Medulla oblongata (tissue), 1 donor: ENCODE measurements around the gene MAN1B1.
A peak's percentile ranks its signal among the peaks of the same experiment; 100 is the strongest.
"Not testable (repeated sequence)": the region's sequence is repeated elsewhere in the genome, so short reads cannot be mapped to it uniquely, and the experiment has no call there.

Experiments used
- DNase-seq: peaks from one replicate; pipeline ENCODE4 v3.0.0-alpha.2; 2015; ENCODE audit errors: extremely low spot score

Gene MAN1B1

DNA sequence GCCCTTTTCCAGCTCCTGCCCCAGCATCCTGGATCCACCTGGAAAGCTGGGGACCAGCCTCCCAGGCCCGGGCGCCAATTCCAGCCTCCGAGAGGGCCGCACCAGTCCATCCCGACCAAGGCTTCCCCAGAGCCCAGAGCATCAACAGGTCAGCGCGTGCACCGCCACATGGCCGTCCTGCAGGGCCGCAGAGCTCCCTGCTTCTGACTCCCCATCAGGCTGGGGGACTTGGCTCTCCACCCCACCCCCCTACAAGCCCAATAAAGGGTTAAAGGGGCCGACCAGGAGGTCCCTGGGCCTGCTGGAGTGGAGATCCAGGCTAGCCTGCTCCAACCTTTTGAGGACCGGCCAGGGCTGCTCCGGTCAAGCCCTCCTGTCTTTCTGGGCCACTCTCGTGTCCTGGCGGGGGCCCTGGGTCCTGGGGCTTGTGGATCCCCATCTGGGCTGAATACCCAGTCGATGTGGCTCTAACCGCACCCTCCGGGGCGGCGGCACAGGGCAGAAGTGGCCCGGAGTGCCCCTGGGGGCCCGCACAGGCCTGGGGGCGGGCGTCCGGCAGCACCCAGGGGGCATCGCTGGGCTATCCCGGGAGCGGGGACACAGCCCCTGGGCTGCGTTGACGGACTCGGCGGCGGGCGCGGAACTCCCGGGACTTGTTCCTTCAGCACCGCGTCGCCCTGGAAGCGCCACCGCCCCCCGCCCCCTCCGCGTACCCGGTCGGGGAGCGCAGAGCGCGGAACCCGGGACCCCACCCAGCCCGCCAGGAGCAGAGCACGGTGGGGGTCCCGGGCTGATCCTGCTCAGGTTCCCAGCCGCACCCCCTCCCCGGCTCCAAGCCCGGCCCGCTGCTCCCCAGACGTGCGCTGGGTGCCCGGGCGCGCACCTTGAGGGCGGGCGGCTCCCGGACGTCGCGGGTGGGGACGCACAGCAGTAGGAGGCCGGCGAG, 33.5 kb upstream of the MAN1B1 start:
- no peak for DNase-seq

GRCh38 chr9:137053944-137054931, 32.5 kb upstream of the MAN1B1 start, which contains the start of gene ENTPD2:
Gene ENTPD2, minus strand, starts transcription at chr9:137054061. Its CDS starts 64 bp downstream, at chr9:137053997.
- DNase-seq: no peak

DNA sequence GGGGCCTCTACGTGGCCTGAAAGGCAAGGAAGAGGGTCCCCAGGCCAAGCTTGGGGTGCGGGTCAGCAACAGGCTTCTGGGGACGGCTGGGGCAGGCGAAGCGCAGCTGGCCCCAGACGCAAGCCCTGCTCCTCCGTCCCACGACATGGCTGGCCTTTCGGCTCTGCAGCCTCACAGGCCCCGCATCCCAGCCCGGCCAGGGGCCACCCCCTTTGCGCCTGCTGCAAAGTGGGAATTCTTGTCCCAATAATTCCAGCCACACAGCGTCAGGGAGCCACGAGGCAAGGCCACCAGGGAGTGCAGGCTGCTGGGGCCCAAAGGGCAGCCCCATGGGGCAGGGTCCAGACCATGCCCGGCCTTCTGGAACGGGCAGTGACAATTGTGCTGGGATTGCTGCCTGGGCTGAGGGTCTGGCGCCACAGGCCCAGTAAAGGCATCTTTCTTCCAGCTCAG, 31.8 kb upstream of the MAN1B1 start:
- DNase-seq: peak; percentile 72

DNA sequence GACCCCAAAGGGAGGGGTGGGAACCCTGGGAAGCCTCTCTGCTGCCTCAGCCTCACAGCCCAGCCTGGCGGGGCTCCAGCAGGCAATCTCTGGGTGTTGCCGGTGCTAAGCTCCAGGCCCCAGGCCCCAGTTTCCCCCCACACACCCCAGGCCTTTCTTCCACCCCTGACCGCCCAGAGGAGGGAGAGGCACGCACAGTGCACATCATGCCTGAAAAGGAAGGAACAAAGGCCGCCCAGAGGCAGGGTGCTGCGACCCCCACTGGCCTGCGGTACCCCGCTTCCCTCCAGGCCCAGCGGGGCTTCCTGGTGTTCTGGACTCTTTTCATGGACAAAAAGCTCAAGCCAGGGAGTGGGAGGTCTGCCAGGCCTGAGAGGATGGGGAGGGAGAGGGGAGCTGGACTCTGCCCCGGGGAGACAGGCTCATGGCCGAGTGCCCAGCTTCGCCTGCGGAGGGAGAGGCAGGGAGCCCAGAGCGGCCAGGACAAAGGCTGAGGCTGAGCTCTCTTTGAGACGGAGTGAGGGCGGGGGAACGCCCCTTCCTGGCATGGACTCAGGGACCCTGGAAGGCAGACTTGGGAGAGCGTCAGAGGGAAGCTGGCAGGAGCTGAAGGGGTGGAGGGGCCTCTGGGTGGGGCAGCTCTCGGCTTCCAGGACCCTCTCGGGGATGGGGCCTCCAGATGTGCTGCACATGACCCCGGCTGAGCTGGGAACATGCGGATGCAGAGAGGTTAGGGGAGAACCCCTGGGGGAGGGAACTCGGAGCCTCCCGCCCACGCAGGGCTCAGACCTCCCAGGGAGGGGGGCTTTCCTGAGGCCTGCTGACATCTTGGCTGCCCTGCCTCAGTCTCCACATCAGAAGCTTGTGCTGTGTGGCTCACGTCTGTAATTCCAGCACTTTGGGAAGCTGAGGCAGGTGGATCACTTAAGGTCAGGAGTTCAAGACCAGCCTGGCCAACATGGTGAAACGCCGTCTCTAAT, 31.1 kb upstream of the MAN1B1 start:
- DNase-seq: peak; percentile 98

- no peak for DNase-seq
Observed at GRCh38 chr9:137056739-137057415, 29.9 kb upstream of the MAN1B1 start.

GRCh38 chr9:137057545-137057944, 29.2 kb upstream of the MAN1B1 start:
- no peak for DNase-seq

DNA sequence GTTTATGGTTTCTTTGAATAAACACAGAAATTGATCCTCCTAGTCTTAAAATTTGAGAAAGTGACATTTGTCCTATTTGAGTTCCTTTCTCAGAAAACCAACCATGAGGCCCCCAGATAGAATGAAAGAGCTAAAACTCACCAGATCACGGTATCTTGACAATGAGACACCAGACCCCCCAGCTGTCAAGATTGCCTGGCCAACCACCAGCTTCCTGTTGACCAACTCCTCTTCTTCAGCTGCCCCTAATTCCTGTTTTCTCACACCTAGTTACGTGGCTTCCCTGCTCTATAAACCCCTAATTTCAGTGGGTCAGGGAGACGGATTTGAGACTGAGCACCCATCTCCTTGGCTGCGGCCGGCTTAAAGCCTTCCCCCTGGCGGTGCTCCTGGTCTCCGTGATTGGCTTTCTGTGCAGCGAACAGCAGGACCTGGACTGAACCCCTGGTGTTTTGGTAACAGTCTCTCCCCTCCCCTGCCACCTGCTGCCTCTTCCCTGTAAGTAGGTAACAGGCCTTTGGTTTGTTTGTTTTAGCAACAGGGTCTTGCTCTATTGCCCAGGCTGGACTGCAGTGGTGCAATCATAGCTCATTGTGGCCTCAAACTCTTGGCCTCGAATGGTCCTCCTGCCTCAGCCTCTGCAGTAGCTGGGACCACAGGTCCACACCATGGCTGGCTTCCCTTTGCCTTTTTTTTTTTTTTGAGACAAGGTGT, 28.1 kb upstream of the MAN1B1 start:
- DNase-seq: no peak

DNA sequence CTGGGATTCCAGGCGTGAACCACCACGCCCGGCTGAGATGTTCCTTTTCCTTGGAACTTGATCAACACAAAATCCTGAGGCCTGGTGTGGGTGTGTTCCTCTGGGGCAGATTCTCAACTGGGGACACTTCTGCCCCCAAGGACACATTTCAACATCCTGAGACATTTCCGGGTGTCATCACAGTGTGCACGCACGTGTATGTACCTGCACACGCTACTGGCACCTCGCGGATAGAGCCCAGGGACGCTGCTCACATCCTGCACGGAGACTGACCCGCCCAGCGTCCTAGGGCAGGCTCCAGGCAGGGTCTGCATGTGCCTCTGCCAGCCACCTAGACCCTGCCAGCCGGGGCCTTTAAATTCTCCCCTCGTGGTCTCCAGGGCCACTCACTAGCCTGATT, 24.4 kb upstream of the MAN1B1 start:
- DNase-seq: no peak

GRCh38 chr9:137062798-137063197, 24.0 kb upstream of the MAN1B1 start:
- not testable (repeated sequence) for DNase-seq

DNA sequence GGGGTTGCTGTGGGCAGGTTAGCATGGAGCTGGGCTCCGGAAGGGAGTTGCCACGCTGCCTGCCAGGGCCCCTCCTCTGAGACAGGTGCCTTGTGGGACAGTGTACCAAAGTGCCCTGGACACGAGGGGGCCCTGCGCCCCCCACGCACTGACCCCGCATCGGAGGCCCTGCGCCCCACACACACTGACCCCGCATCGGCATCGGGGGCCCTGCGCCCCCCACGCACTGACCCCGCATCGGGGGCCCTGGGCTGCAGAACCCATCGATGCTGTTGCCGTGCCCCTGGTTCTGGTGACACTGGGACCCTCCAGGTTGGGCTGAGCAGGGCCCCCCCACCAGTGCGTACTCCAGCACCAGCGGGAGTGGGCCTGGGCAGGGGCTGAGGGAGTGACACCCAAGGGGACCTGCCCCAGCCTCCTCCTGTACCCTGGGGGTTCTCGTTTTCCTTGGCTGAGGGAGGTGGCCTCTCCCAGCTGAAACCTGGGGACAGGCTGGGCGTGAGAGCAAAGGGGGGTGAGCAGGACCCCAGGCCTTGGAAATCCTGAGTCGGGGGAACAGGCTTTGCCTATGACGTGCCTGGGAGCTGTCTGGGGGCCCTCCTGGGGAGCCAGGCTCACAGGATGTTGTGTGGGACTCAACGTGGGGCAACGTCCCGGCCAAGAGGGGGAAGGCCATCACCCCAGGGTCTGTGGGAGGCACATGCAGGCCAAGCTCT, 23.3 kb upstream of the MAN1B1 start:
- no peak for DNase-seq

GRCh38 chr9:137064027-137064879, 22.5 kb upstream of the MAN1B1 start:
- peak; percentile 51 for DNase-seq

- DNase-seq: no peak
Observed at GRCh38 chr9:137064880-137065164, 22.0 kb upstream of the MAN1B1 start.

- no peak for DNase-seq
Observed at GRCh38 chr9:137065336-137065967, 21.3 kb upstream of the MAN1B1 start.

GRCh38 chr9:137066096-137066861, 20.5 kb upstream of the MAN1B1 start:
- DNase-seq: no peak

- peak; percentile 90 for DNase-seq
Observed at GRCh38 chr9:137067860-137068538, 18.8 kb upstream of the MAN1B1 start.
